Activated gamma-delta T cell treated with Interleukin-2 at 50 U/mL for 16 hours (primary cell): Measurements from ENCODE around the gene GINS3.

ENCODE experiments used
- DNase-seq: peaks from one replicate; pipeline ENCODE4 v3.0.0-alpha.2; 2020

GINS3 gene

GRCh38 chr16:58392215-58393137, at the start of gene GINS3:
TSS of gene GINS3 (plus strand) at chr16:58392471. CDS start at chr16:58392602, 131 bp downstream.
- DNase-seq: peak; percentile 77

- no peak for DNase-seq
These were observed 48.7 kb upstream of the GINS3 start for GRCh38 chr16:58343562-58343961.

- no peak for DNase-seq
These were observed 46.5 kb upstream of the GINS3 start for GRCh38 chr16:58345574-58346354.

- no peak for DNase-seq
These were observed 45.4 kb upstream of the GINS3 start for GRCh38 chr16:58346831-58347371.

GRCh38 chr16:58348986-58349385, 43.3 kb upstream of the GINS3 start:
- DNase-seq: no peak

- DNase-seq: no peak
These were observed 39.6 kb upstream of the GINS3 start for GRCh38 chr16:58352690-58353089.

GRCh38 chr16:58360041-58360634, 32.1 kb upstream of the GINS3 start:
- DNase-seq: no peak

DNA sequence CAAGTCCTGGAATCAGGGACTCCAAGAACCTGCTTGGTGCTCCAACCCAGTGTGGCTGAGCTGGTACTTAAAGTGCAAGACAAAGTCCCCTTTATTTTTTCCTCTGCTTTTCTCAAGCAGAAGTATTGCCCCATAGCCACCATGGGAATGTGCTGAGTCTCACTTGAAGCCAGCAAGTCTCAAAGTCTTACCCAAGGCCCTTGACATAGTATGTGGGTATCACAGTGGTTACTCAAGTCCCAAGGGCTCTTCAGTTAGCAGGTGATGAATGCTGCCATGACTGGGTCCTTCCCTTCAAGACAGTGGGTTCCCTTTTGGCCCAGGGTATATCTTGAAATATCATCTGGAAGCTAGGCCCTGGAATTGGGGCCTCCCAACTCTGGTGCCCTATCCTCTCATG, 30.5 kb upstream of the GINS3 start:
- no peak for DNase-seq

DNA sequence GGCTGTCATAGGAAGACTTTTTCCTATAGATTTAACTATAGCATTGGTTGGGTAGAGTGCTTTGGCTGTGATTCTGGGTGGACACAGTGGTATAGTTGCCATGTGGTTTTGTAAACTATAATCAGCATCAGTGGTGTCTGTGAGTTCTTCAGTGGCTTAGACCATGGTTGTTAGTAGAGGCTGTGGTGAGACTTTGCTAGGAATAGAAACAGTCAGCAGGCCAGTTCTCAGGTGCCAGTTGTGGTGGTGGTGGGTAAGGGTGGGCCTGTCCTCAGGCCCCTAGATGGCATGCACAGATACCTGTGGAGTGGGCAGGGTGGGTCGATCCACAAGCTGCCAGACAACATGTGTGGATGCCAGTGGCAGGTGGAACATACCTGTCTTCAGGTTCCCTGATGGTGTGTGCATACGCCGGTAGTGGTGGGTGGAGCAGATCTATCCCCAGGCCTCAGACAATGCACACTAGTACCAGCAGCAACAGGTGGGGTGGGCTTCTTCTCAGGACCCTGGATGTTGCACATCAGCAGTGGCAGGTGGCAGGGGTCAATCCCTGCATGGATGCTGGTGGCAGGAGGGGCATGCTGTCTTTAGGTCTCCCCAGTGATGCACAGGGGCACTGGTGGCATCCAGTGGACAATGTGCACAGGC, 28.4 kb upstream of the GINS3 start:
- no peak for DNase-seq

DNA sequence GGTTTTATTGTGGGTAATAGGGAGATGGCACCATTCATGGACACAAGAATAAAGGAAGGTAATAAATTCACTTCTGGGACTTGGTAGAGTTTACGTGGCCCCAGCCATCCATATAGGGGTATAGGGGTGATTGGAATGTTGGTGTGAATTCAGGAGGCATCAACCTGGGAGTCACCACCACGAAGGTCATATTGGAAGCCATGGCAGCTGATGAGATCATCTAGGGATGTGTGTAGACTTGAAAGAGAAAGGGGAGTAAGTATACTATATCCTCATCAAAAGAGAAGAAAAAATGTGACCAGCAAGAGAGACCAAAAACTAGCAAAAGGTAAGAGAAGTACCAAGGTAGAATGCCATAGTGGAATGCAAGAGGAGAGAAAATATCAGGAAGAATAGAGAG, 26.6 kb upstream of the GINS3 start:
- no peak for DNase-seq

- no peak for DNase-seq
These were observed 25.8 kb upstream of the GINS3 start for GRCh38 chr16:58366247-58367031.

GRCh38 chr16:58367252-58367651, 25.0 kb upstream of the GINS3 start:
- no peak for DNase-seq

GRCh38 chr16:58371841-58372240, 20.4 kb upstream of the GINS3 start:
- DNase-seq: no peak

GRCh38 chr16:58375386-58375785, 16.9 kb upstream of the GINS3 start:
- DNase-seq: no peak

- no peak for DNase-seq
These were observed 14.3 kb upstream of the GINS3 start for GRCh38 chr16:58377932-58378331.

DNA sequence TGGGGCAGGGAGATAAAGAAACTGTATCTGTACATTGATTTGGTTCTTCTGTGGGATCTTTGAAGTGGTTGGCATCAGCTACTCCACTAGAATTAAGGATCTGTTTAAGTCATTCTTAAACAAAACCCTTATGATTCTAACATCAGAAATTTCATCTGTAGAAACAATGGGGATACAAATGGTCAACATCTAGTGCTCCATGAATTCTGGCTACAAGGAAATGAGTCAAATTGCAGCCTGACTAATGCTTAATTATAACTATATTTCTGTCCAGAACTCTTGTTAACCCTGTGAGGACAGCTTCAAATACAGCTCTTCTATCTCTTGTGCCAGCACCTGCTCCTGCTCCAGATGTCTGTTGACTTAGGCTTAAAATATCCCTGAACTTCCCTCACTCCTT, 13.9 kb upstream of the GINS3 start:
- DNase-seq: no peak

GRCh38 chr16:58379736-58380135, 12.5 kb upstream of the GINS3 start:
- no peak for DNase-seq

DNA sequence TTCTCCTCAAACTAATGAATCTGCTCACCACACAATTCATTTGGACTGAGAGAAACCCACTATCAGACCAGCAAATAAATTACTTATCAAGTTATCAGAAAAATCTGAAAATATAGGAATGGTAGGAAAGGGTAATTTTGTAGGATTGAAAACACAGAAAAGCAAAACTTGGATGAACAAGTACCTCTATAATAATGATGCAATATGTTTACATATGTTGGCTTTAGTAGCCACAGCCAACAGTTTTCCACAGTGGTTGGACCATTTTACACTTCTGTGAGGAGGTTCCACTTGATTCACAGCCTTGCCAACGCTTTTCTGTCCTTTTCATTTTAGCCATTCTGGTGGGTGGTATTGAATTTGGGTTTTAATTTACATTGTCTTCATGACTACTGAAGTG, 10.6 kb upstream of the GINS3 start:
- DNase-seq: no peak

DNA sequence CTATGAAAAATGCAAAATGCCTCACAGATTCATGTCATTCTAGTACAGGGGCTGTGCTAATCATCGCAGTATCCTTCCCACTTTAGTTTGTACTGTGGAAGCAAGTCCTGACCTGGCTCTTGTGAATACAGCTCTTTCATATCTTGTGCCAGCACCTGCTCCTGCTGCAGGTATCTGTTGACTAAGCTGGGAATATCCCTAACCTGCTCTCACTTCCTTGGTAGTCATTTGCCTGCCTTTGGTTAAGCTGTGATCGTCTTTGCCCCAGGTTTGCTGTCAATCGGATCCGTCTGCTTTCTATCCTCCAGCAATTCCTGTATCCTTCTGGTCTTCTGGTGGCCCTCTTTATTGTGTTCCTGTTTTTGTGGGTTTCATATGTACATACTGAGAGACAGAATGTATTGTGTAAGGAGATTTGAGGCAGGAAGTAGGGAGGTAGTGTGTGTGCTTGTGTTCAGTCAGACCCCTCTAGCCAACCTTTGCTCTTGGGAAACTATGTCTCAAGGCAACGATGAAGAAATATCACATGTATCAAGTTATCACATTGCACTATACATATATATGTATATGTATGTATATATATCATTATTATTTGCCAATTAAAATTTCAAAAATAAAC, 7.7 kb upstream of the GINS3 start:
- DNase-seq: no peak

DNA sequence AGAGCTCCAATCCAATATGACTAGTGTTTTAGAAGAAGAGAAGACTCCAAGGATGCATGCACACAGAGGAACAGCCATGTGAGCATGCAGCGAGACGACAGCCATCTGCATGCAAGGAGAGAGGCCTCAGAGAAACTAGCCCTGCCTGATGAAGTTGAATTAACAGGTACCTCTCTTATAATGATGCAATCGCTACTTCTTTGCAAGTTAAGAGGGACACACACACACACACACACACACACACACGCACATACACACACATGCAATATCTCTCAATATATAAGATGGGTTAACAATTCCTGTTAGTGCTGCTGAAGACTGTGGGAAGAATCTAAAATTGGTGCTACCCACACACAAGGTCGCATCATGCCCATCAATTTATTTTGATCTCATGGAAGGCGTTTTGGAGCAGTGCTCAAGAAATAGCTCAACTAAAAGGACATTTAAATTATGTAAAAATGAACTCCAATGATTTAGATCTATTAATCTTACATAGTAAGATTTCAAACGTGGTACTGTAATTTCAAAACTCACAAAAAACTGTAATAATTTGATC, 7.0 kb upstream of the GINS3 start:
- no peak for DNase-seq

GRCh38 chr16:58389724-58390123, 2.5 kb upstream of the GINS3 start:
- no peak for DNase-seq
